ENCODE data around the gene PLD3. TPM values are rescaled to one million over a fixed set of nuclear protein-coding genes. Genes with fewer than 3 reads are reported as not detected.
"Not testable (repeated sequence)": the region's sequence is repeated elsewhere in the genome, so short reads cannot be mapped to it uniquely, and the experiment has no call there.

The PLD3 gene
- total RNA-seq, 1 donor = 119 TPM

- Histone ChIP-seq H3K4me3 (ENCODE audit: low read length) (peak overlapping the region; percentile 29), H3K9me3 (ENCODE audit: low read depth, low read length) (no peaks in the 10 kb centered on the region), H3K27me3 (ENCODE audit: insufficient read depth, low read length) (no peaks in the 10 kb centered on the region), H3K4me1 (ENCODE audit: insufficient read depth, low read length) (peaks cover 61% of the 10 kb centered on the region)
Measured at GRCh38 chr19:40365613-40366401, 17.3 kb downstream of the PLD3 start.

- no peaks in the 10 kb centered on the region for H3K9me3 ChIP-seq (ENCODE audit: low read depth, low read length)
- peaks cover 49% of the 10 kb centered on the region for H3K4me1 ChIP-seq (ENCODE audit: insufficient read depth, low read length)
- no peak overlapping the region for H3K4me3 ChIP-seq (ENCODE audit: low read length)
- no peaks in the 10 kb centered on the region for H3K27me3 ChIP-seq (ENCODE audit: insufficient read depth, low read length)
Measured at GRCh38 chr19:40366697-40367561, 18.4 kb downstream of the PLD3 start.

- Histone ChIP-seq H3K9me3 (ENCODE audit: low read depth, low read length) (no peaks in the 10 kb centered on the region), H3K4me1 (ENCODE audit: insufficient read depth, low read length) (peaks cover 48% of the 10 kb centered on the region), H3K27me3 (ENCODE audit: insufficient read depth, low read length) (no peaks in the 10 kb centered on the region), H3K4me3 (ENCODE audit: low read length) (no peak overlapping the region)
Measured at GRCh38 chr19:40367577-40368434, 19.3 kb downstream of the PLD3 start.

- H3K9me3 ChIP-seq (ENCODE audit: low read depth, low read length) = no peaks in the 10 kb centered on the region
- H3K4me3 ChIP-seq (ENCODE audit: low read length) = no peak overlapping the region
- peaks cover 31% of the 10 kb centered on the region for H3K4me1 ChIP-seq (ENCODE audit: insufficient read depth, low read length)
- H3K27me3 ChIP-seq (ENCODE audit: insufficient read depth, low read length) = no peaks in the 10 kb centered on the region
Measured at GRCh38 chr19:40369797-40370196, 21.3 kb downstream of the PLD3 start.

DNA sequence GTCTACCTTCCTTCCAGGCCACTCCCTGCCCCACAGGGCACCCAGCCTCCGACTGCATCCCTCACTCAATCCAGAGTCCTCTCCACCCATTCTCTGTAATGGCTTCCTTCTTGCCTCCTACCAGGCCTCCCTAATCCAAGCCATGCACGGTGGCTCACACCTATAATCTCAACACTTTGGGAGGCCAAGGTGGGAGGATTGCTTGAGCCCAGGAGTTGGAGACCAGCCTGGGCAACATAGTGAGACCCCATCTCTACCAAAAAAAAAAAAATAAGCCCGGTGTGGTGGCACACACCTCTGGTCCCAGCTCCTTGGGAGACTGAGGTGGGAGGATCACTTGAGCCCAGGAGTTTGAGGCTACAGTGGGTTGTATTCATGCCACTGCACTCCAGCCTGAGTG lies 21.8 kb downstream of the PLD3 start:
- peaks cover 26% of the 10 kb centered on the region for H3K4me1 ChIP-seq (ENCODE audit: insufficient read depth, low read length)
- H3K4me3 ChIP-seq (ENCODE audit: low read length); H3K9me3 ChIP-seq (ENCODE audit: low read depth, low read length); H3K27me3 ChIP-seq (ENCODE audit: insufficient read depth, low read length): not testable (repeated sequence)

DNA sequence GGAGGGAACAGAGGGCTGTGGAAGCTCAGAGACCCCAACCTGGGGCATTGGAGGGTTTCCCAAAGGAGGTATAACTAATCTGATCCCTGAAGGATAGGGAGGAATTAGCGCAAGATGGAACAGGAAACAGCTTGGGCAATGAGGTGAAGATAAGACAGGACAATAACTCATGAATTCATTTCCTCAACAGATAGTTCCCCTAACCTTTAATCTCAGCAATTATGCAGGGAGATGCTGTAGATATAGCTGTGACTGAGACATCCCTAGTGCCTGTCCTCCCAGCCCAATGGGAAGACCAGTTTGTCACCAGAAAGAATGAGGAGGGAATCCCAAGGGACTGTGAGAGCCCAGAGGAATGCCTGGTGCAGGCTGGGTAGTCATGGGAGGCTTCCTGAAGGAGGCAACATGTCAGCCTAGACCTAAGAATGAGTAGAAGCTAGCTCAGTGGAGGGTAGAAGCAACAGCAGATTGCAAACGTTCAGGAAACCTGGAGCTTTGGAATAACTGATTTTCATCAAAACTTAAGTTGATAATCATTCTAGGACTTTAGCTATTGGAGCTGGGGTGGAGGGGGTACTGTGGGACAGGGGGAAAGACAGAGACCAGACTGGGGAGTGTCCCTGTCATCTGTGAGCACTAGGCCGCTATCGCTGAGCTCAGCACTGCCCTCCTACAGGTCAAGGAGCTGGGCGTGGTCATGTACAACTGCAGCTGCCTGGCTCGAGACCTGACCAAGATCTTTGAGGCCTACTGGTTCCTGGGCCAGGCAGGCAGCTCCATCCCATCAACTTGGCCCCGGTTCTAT lies 22.7 kb downstream of the PLD3 start:
- no peak overlapping the region for H3K4me3 ChIP-seq (ENCODE audit: low read length)
- no peaks in the 10 kb centered on the region for H3K9me3 ChIP-seq (ENCODE audit: low read depth, low read length)
- no peaks in the 10 kb centered on the region for H3K27me3 ChIP-seq (ENCODE audit: insufficient read depth, low read length)
- peaks cover 18% of the 10 kb centered on the region for H3K4me1 ChIP-seq (ENCODE audit: insufficient read depth, low read length)

GRCh38 chr19:40371802-40372122 lies 23.3 kb downstream of the PLD3 start:
- Histone ChIP-seq H3K4me3 (ENCODE audit: low read length) (no peak overlapping the region), H3K9me3 (ENCODE audit: low read depth, low read length) (no peaks in the 10 kb centered on the region), H3K27me3 (ENCODE audit: insufficient read depth, low read length) (no peaks in the 10 kb centered on the region), H3K4me1 (ENCODE audit: insufficient read depth, low read length) (peaks cover 13% of the 10 kb centered on the region)

DNA sequence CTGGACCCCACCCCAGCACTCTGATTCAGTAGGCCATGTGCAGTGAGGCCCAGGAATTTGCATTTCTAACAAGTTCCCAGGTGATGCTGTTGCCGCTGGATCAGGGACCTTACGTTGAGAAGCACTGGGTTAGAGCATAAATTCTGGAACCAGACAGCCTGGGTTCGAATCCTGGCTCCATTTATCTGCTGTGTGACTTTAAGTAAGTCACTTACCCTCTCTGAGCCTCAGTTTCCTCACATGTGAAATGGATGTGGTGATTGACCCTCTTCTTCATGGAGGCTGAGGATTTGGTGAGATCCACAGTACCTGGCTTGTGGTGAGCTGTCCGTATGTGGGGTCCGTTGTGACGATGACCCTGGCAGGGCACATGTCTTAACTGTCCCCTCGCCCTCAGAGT lies 25.6 kb downstream of the PLD3 start:
- no peak overlapping the region for H3K4me3 ChIP-seq (ENCODE audit: low read length)
- H3K9me3 ChIP-seq (ENCODE audit: low read depth, low read length) = no peaks in the 10 kb centered on the region
- peaks cover 10% of the 10 kb centered on the region for H3K4me1 ChIP-seq (ENCODE audit: insufficient read depth, low read length)
- no peaks in the 10 kb centered on the region for H3K27me3 ChIP-seq (ENCODE audit: insufficient read depth, low read length)

GRCh38 chr19:40376286-40376862 lies 27.9 kb downstream of the PLD3 start:
- no peaks in the 10 kb centered on the region for H3K9me3 ChIP-seq (ENCODE audit: low read depth, low read length)
- H3K27me3 ChIP-seq (ENCODE audit: insufficient read depth, low read length) = no peaks in the 10 kb centered on the region
- H3K4me3 ChIP-seq (ENCODE audit: low read length) = no peak overlapping the region
- peaks cover 10% of the 10 kb centered on the region for H3K4me1 ChIP-seq (ENCODE audit: insufficient read depth, low read length)

DNA sequence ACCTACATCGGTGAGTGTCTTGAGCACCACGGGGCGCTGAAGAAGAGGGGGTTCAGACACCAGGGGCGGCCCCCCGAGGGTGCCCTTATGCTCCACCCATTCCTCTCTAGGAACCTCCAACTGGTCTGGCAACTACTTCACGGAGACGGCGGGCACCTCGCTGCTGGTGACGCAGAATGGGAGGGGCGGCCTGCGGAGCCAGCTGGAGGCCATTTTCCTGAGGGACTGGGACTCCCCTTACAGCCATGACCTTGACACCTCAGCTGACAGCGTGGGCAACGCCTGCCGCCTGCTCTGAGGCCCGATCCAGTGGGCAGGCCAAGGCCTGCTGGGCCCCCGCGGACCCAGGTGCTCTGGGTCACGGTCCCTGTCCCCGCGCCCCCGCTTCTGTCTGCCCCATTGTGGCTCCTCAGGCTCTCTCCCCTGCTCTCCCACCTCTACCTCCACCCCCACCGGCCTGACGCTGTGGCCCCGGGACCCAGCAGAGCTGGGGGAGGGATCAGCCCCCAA lies 29.4 kb downstream of the PLD3 start:
- peaks cover 1% of the 10 kb centered on the region for H3K4me1 ChIP-seq (ENCODE audit: insufficient read depth, low read length)
- no peaks in the 10 kb centered on the region for H3K9me3 ChIP-seq (ENCODE audit: low read depth, low read length)
- H3K4me3 ChIP-seq (ENCODE audit: low read length) = no peak overlapping the region
- no peaks in the 10 kb centered on the region for H3K27me3 ChIP-seq (ENCODE audit: insufficient read depth, low read length)

- Histone ChIP-seq H3K9me3 (ENCODE audit: low read depth, low read length) (no peaks in the 10 kb centered on the region), H3K4me3 (ENCODE audit: low read length) (no peak overlapping the region), H3K27me3 (ENCODE audit: insufficient read depth, low read length) (no peaks in the 10 kb centered on the region), H3K4me1 (ENCODE audit: insufficient read depth, low read length) (no peaks in the 10 kb centered on the region)
Measured at GRCh38 chr19:40378509-40378908, 30.0 kb downstream of the PLD3 start.

DNA sequence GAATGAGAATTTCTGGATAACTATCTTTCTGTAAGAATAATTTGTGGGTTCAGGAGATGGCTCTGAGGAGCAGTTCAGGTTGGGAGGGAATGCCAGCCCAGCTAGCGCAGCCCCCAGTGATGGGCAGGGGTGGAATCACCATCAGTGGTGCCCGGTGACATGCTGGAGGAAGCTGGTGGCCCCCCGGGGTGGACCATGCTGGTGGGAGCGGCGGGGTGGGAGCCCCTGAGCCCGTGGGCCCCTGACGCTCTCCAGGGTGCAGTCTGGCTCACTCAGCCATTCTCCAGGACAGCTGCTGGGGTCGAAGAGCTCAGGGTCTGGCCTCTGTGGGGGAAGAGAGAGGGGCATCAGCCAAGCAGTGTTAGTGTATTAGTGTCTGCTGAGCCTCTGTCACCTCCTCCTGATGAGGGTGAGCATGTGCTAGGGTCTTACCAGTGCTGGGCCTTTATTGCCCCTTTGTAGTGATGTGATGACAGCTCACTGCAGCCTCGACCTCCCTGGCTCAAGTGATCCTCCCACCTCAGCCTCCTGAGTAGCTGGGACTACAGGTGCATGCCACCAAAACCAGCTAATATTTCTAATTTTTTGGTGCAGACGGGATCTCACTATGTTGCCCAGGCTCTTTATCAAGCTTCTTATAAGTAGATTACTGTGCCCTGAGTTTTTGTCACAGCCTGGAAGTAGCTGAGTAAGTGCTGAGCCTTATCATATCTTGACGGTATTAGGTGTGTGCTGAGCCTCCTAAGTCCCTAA lies 31.1 kb downstream of the PLD3 start:
- Histone ChIP-seq H3K27me3 (ENCODE audit: insufficient read depth, low read length) (no peaks in the 10 kb centered on the region), H3K9me3 (ENCODE audit: low read depth, low read length) (no peaks in the 10 kb centered on the region), H3K4me3 (ENCODE audit: low read length) (no peak overlapping the region), H3K4me1 (ENCODE audit: insufficient read depth, low read length) (no peaks in the 10 kb centered on the region)

DNA sequence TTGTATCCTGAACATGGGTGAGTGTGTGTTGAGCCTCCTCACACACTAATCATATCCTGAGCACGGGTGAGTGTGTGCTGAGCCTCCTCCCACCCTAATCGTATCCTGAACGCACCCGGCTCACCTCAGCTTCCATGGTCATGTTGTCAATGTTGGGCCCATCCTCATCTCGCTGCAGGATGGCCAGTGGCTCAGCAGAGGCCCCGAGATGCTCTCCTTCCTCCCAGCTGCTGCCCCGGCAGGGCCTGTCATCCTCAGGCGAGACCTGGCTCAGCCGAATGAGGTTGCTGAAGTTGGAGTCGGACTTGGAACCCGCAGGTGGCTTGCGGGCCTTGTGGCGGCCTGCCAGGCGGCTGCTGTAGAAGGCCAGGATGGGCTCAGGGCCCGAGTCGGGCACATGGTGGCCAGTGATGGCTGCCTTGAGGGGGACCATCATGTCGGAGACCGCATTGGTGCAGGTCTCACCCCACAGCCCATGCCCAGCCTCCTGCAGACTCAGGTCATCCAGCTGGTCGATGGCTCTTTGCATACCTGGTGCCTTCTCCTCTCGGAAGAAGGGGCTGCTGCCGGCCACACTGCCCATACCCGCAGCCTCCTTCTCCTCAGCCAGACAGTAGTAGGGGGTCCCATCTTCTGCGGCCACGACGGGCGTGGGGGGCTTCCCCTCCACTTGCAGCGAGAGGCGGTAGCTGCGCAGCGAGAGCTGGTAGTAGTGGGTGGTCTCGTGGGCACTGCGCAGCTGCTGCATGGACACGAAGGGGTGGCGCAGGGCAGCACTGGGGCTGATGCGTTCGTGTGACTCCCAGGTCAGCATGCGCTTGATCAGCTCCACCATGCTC lies 31.9 kb downstream of the PLD3 start:
- Histone ChIP-seq H3K4me3 (ENCODE audit: low read length) (no peak overlapping the region), H3K27me3 (ENCODE audit: insufficient read depth, low read length) (no peaks in the 10 kb centered on the region), H3K4me1 (ENCODE audit: insufficient read depth, low read length) (no peaks in the 10 kb centered on the region), H3K9me3 (ENCODE audit: low read depth, low read length) (no peaks in the 10 kb centered on the region)

Data from mononuclear cell (primary cell).